ENCODE data around the gene ADCY2.

DNA sequence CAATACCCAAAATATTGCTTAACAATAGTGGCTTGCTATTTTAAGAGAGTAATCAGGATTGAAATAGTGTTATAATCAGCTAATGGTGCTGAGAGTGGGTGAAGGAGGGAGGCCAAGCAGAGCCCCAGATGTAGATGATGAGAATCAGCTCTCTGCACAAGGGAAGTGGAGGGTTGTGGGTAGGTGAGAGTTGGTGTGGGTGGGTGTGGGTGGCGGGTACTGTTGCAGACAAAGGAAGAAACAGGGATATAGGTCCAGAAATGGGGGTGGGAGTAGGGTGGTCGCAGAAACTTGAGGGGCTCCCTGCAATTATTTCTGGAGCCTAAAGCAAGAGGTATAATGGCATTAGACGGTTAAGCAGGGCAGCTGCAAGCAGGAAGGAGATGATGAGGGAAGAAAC is 7.4 kb upstream of the ADCY2 start:
- TF ChIP-seq TOX (CRISPR knock-in tag; IDR thresholded peaks at IDR 0.05; ENCODE audit: borderline replicate concordance), result no peak
- TF ChIP-seq ARNTL (CRISPR knock-in tag; IDR thresholded peaks at IDR 0.05; ENCODE audit: borderline replicate concordance, low read depth), result no peak
- no peak for TF ChIP-seq BACH2 (CRISPR knock-in tag; IDR thresholded peaks at IDR 0.05; ENCODE audit: borderline replicate concordance)
- TF ChIP-seq, protein P1, sequence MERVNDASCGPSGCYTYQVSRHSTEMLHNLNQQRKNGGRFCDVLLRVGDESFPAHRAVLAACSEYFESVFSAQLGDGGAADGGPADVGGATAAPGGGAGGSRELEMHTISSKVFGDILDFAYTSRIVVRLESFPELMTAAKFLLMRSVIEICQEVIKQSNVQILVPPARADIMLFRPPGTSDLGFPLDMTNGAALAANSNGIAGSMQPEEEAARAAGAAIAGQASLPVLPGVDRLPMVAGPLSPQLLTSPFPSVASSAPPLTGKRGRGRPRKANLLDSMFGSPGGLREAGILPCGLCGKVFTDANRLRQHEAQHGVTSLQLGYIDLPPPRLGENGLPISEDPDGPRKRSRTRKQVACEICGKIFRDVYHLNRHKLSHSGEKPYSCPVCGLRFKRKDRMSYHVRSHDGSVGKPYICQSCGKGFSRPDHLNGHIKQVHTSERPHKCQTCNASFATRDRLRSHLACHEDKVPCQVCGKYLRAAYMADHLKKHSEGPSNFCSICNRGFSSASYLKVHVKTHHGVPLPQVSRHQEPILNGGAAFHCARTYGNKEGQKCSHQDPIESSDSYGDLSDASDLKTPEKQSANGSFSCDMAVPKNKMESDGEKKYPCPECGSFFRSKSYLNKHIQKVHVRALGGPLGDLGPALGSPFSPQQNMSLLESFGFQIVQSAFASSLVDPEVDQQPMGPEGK (CRISPR knock-in tag; IDR thresholded peaks at IDR 0.05; ENCODE audit: borderline replicate concordance), result no peak
- no peak for TF ChIP-seq ZFP3 (CRISPR knock-in tag; IDR thresholded peaks at IDR 0.05)
- no peak for TF ChIP-seq ZC3H10 (CRISPR knock-in tag; IDR thresholded peaks at IDR 0.05)
- no peak for TF ChIP-seq ZNF565 (CRISPR knock-in tag; conservative IDR thresholded peaks at IDR 0.05; ENCODE audit: low read depth)
- TF ChIP-seq, protein P2, sequence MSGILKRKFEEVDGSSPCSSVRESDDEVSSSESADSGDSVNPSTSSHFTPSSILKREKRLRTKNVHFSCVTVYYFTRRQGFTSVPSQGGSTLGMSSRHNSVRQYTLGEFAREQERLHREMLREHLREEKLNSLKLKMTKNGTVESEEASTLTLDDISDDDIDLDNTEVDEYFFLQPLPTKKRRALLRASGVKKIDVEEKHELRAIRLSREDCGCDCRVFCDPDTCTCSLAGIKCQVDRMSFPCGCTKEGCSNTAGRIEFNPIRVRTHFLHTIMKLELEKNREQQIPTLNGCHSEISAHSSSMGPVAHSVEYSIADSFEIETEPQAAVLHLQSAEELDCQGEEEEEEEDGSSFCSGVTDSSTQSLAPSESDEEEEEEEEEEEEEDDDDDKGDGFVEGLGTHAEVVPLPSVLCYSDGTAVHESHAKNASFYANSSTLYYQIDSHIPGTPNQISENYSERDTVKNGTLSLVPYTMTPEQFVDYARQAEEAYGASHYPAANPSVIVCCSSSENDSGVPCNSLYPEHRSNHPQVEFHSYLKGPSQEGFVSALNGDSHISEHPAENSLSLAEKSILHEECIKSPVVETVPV (CRISPR knock-in tag; IDR thresholded peaks at IDR 0.05), result no peak
- TF ChIP-seq OSR1 (CRISPR knock-in tag; IDR thresholded peaks at IDR 0.05), result no peak
- TF ChIP-seq, protein P3, sequence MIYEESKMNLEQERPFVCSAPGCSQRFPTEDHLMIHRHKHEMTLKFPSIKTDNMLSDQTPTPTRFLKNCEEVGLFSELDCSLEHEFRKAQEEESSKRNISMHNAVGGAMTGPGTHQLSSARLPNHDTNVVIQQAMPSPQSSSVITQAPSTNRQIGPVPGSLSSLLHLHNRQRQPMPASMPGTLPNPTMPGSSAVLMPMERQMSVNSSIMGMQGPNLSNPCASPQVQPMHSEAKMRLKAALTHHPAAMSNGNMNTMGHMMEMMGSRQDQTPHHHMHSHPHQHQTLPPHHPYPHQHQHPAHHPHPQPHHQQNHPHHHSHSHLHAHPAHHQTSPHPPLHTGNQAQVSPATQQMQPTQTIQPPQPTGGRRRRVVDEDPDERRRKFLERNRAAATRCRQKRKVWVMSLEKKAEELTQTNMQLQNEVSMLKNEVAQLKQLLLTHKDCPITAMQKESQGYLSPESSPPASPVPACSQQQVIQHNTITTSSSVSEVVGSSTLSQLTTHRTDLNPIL (CRISPR knock-in tag; IDR thresholded peaks at IDR 0.05; ENCODE audit: low read depth), result no peak
- TF ChIP-seq CSDC2 (CRISPR knock-in tag; IDR thresholded peaks at IDR 0.05), result no peak
- no peak for TF ChIP-seq ZFP30 (CRISPR knock-in tag; IDR thresholded peaks at IDR 0.05)
- TF ChIP-seq PPARA (CRISPR knock-in tag; IDR thresholded peaks at IDR 0.05; ENCODE audit: borderline replicate concordance), result no peak
- TF ChIP-seq SNAI2 (CRISPR knock-in tag; IDR thresholded peaks at IDR 0.05), result no peak

All from SK-N-SH treated with all-trans-retinoic acid at 6 μM for 48 hours (cell line).